ENCODE data around the gene KRT71. TPM values are rescaled to one million over a fixed set of nuclear protein-coding genes. Genes with fewer than 3 reads are reported as not detected.

The KRT71 gene
- total and polyA plus RNA-seq, 3 donors from 2014 or later: 0.12 TPM; not detected in 2

- H3K9me3 ChIP-seq: no peaks in the 10 kb centered on the region
- intact Hi-C loops (cut with DNase I; ENCODE audit: low total_unique reads): no loop called here
- no peaks in the 10 kb centered on the region for H3K36me3 ChIP-seq (ENCODE audit: low read depth, missing control alignments)
- no peak for TF ChIP-seq POLR2A (IDR thresholded peaks at IDR 0.05)
- TF ChIP-seq CTCF (IDR thresholded peaks at IDR 0.05): no peak
- 96 to 98% methylated on average over 9 of the region's 9 CpGs for WGBS, 2 donors
- no peak for DNase-seq
- no peaks in the 10 kb centered on the region for H3K4me1 ChIP-seq
- H3K27me3 ChIP-seq: no peaks in the 10 kb centered on the region
- H3K27ac ChIP-seq: no peak overlapping the region
- H3K4me3 ChIP-seq: no peak overlapping the region
Measured at GRCh38 chr12:52575256-52575655, 22.3 kb upstream of the KRT71 start.

- Histone ChIP-seq H3K9me3 (no peaks in the 10 kb centered on the region), H3K4me3 (no peak within 1 kb of the TSS), H3K36me3 (ENCODE audit: low read depth, missing control alignments) (no peaks in the 10 kb centered on the region), H3K27ac (no peak within 1 kb of the TSS), H3K27me3 (no peaks in the 10 kb centered on the region), H3K4me1 (no peaks in the 10 kb centered on the region)
- TF ChIP-seq POLR2A (IDR thresholded peaks at IDR 0.05): no peak
- TF ChIP-seq CTCF (IDR thresholded peaks at IDR 0.05): no peak
- 90 to 100% methylated on average over 3 of the region's 3 CpGs for WGBS, 2 donors
- DNase-seq: no peak
- intact Hi-C loops (cut with DNase I; ENCODE audit: low total_unique reads): no loop called here
Measured at GRCh38 chr12:52573743-52574142, 20.8 kb upstream of the KRT71 start, which contains the start of gene KRT74. Gene KRT74, minus strand, starts transcription at chr12:52573843. Its CDS starts 66 bp downstream, at chr12:52573777.

- Histone ChIP-seq H3K4me1 (no peaks in the 10 kb centered on the region), H3K4me3 (no peak overlapping the region), H3K27ac (no peak overlapping the region), H3K36me3 (ENCODE audit: low read depth, missing control alignments) (no peaks in the 10 kb centered on the region), H3K9me3 (no peaks in the 10 kb centered on the region), H3K27me3 (no peaks in the 10 kb centered on the region)
- TF ChIP-seq CTCF (IDR thresholded peaks at IDR 0.05) (no peak), POLR2A (IDR thresholded peaks at IDR 0.05) (no peak)
- no peak for DNase-seq
- WGBS, 2 donors: 93 to 97% methylated on average over 13 to 15 of the region's 15 CpGs
- intact Hi-C loops (cut with DNase I; ENCODE audit: low total_unique reads): no loop called here
Measured at GRCh38 chr12:52573306-52573705, 20.4 kb upstream of the KRT71 start.

- no peak for TF ChIP-seq POLR2A (IDR thresholded peaks at IDR 0.05)
- TF ChIP-seq CTCF (IDR thresholded peaks at IDR 0.05): no peak
- intact Hi-C loops (cut with DNase I; ENCODE audit: low total_unique reads): no loop called here
- WGBS, 2 donors: 90 to 96% methylated on average over 6 to 10 of the region's 10 CpGs
- Histone ChIP-seq H3K4me1 (peaks cover 3% of the 10 kb centered on the region), H3K27ac (no peak overlapping the region), H3K36me3 (ENCODE audit: low read depth, missing control alignments) (no peaks in the 10 kb centered on the region), H3K9me3 (no peaks in the 10 kb centered on the region), H3K4me3 (no peak overlapping the region), H3K27me3 (no peaks in the 10 kb centered on the region)
- DNase-seq: no peak
Measured at GRCh38 chr12:52570511-52570910, 17.6 kb upstream of the KRT71 start.

GRCh38 chr12:52568111-52568510, 15.2 kb upstream of the KRT71 start:
- Histone ChIP-seq H3K36me3 (ENCODE audit: low read depth, missing control alignments) (no peaks in the 10 kb centered on the region), H3K4me1 (peaks cover 3% of the 10 kb centered on the region), H3K9me3 (no peaks in the 10 kb centered on the region), H3K4me3 (no peak overlapping the region), H3K27ac (no peak overlapping the region), H3K27me3 (no peaks in the 10 kb centered on the region)
- no peak for TF ChIP-seq CTCF (IDR thresholded peaks at IDR 0.05)
- no peak for TF ChIP-seq POLR2A (IDR thresholded peaks at IDR 0.05)
- no peak for DNase-seq
- 79 to 81% methylated on average over 12 of the region's 12 CpGs for whole genome bisulfite sequencing, 2 donors
- intact Hi-C loops (cut with DNase I; ENCODE audit: low total_unique reads): no loop called here
